K562 (cell line): ENCODE data around the gene CHCHD5. TPM values are rescaled to one million over a fixed set of nuclear protein-coding genes. Genes with fewer than 3 reads are reported as not detected.

Experiments used
- ADNP ChIP-seq: fragments of 200-800 bp; sonication (Bioruptor generic); IDR thresholded peaks from 2 replicates; pipeline ENCODE4 v1.6.1; 2016; ENCODE audit warnings: missing genetic modification characterization, missing compliant biosample characterization
- BRD9 ChIP-seq: fragments of 450-650 bp; IDR thresholded peaks from 2 replicates; pipeline ENCODE4 v1.6.1; 2018; ENCODE audit warnings: low read depth; ENCODE audit not compliant: partially characterized antibody
- CAMTA2 ChIP-seq: fragments of 250-450 bp; sonication (Bioruptor Pico); conservative IDR thresholded peaks from 2 replicates; pipeline ENCODE4 v1.5.1; 2022
- CTBP1 ChIP-seq: fragments of 450-650 bp; IDR thresholded peaks from 2 replicates; pipeline ENCODE4 v1.6.1; 2016; ENCODE audit warnings: borderline replicate concordance
- DMBX1 ChIP-seq: fragments of 250-450 bp; sonication (Bioruptor Pico); IDR thresholded peaks from 2 replicates; pipeline ENCODE4 v1.8.0; 2022; ENCODE audit warnings: inconsistent platforms, mild to moderate bottlenecking, moderate library complexity, borderline replicate concordance
- EHMT2 ChIP-seq: fragments of 450-650 bp; IDR thresholded peaks from 2 replicates; pipeline ENCODE4 v1.6.1; 2018; ENCODE audit warnings: antibody characterized with exemption
- HNRNPK ChIP-seq: fragments of 200-400 bp; formaldehyde crosslinking; IDR thresholded peaks from one replicate; pipeline ENCODE4 v1.6.1; 2018; ENCODE audit warnings: mild to moderate bottlenecking, low read depth, low read length; ENCODE audit not compliant: poor library complexity, severe bottlenecking
- ID3 ChIP-seq, 2 experiments: fragments of 250-450 bp in 1 of 2; fragments of 450-650 bp in 1 of 2; sonication (Bioruptor Pico) in 1 of 2; IDR thresholded peaks; 2 replicates each; pipeline versions ENCODE4 v1.6.1 to v1.8.0; 2016 to 2021; ENCODE audit warnings: mild to moderate bottlenecking in 2 of 2, moderate library complexity in 2 of 2, missing compliant biosample characterization in 1 of 2, missing genetic modification characterization in 1 of 2
- KDM1A ChIP-seq, 2 experiments: fragments of 450-650 bp; IDR thresholded peaks; 2 replicates each; pipeline ENCODE4 v1.6.1; 2016; ENCODE audit warnings: mild to moderate bottlenecking in 2 of 2
- L3MBTL2 ChIP-seq: fragments of 450-650 bp; IDR thresholded peaks from 2 replicates; pipeline ENCODE4 v1.6.1; 2016; ENCODE audit warnings: mild to moderate bottlenecking, moderate library complexity
- LCOR ChIP-seq: sonication (generic); formaldehyde crosslinking; IDR thresholded peaks from 2 replicates; pipeline ENCODE4 v1.8.0; 2022; ENCODE audit warnings: mild to moderate bottlenecking, missing genetic modification reagents
- MAFG ChIP-seq: fragments of 450-650 bp; conservative IDR thresholded peaks from 2 replicates; pipeline ENCODE4 v1.6.1; 2016; ENCODE audit warnings: missing genetic modification characterization, missing compliant biosample characterization
- MTF1 ChIP-seq: fragments of 250-450 bp; sonication (Bioruptor Pico); IDR thresholded peaks from 2 replicates; pipeline ENCODE4 v1.9.0; 2021; ENCODE audit warnings: moderate library complexity, mild to moderate bottlenecking, inconsistent platforms, borderline replicate concordance
- NBN ChIP-seq: fragments of 450-650 bp; IDR thresholded peaks from 2 replicates; pipeline ENCODE4 v1.6.1; 2016; ENCODE audit warnings: low read depth, mild to moderate bottlenecking
- PML ChIP-seq: IDR thresholded peaks from 2 replicates; pipeline ENCODE4 v1.6.1; 2012; ENCODE audit warnings: low read length, inconsistent platforms
- RAD51 ChIP-seq: fragments of 450-650 bp; IDR thresholded peaks from 2 replicates; pipeline ENCODE4 v1.7.1; 2016; ENCODE audit warnings: low read depth, mild to moderate bottlenecking, borderline replicate concordance
- RBM39 ChIP-seq: fragments of 200-400 bp; formaldehyde crosslinking; optimal IDR thresholded peaks from 2 replicates; pipeline ENCODE3; 2018; ENCODE audit warnings: low read depth, low read length
- SMC3 ChIP-seq: conservative IDR thresholded peaks from 2 replicates; pipeline ENCODE4 v1.6.1; 2011; ENCODE audit warnings: low read depth, low read length, improper control_type of control experiment; ENCODE audit not compliant: insufficient read depth
- ZBTB1 ChIP-seq: sonication (generic); formaldehyde crosslinking; IDR thresholded peaks from 2 replicates; pipeline ENCODE4 v1.8.1; 2023; ENCODE audit warnings: missing genetic modification reagents, low read depth, mild to moderate bottlenecking, borderline replicate concordance
- ZEB2 ChIP-seq: fragments of 450-650 bp; IDR thresholded peaks from 2 replicates; pipeline ENCODE4 v1.6.1; 2016
- ZNF134 ChIP-seq: fragments of 250-450 bp; sonication (Bioruptor Pico); conservative IDR thresholded peaks from 2 replicates; pipeline ENCODE4 v1.4.0; 2020
- ZNF395 ChIP-seq: fragments of 200-800 bp; sonication (Bioruptor generic); IDR thresholded peaks from 2 replicates; pipeline ENCODE4 v1.6.1; 2017; ENCODE audit warnings: missing genetic modification characterization, missing compliant biosample characterization
- ZNF668 ChIP-seq: fragments of 250-450 bp; sonication (Bioruptor Pico); IDR thresholded peaks from 2 replicates; pipeline ENCODE4 v1.8.0; 2022; ENCODE audit warnings: mild to moderate bottlenecking, inconsistent platforms
- polyA plus RNA-seq, 8 experiments: library from polyadenylated mRNA; depleted of rRNA in 4 of 8; stranded (reverse) in 5 of 8; unstranded in 3 of 8; fragments of >200 nt; fragmentation: Nextera tagmentation in 2 of 8; fragmentation: Illumina TruSeq in 1 of 8; extraction: Ambion mirVana in 2 of 8; extraction: Trizol in 1 of 8; gene quantifications; 2 replicates each; pipeline versions ENCODE4 v1.2.1 to v1.2.3, GENCODE V29; 2011 to 2014; ENCODE audit warnings: inconsistent platforms in 1 of 8, missing spikeins in 1 of 8
- total RNA-seq, 7 experiments: library from RNA; depleted of rRNA in 6 of 7; stranded (reverse); fragments of >200 nt in 6 of 7; fragmentation: Illumina TruSeq in 2 of 7; extraction: Trizol in 2 of 7; gene quantifications; 2 replicates each; pipeline versions ENCODE4 v1.2.1 to v1.2.3, GENCODE V29; 2011 to 2021; ENCODE audit warnings: low replicate concordance in 1 of 7
- TF ChIP-seq, protein P1 (sequence below): fragments of 450-650 bp; IDR thresholded peaks from 2 replicates; pipeline ENCODE4 v1.6.1; 2017; ENCODE audit warnings: mild to moderate bottlenecking, moderate library complexity
- TF ChIP-seq, protein P2 (sequence below), 2 experiments: fragments of 450-650 bp; IDR thresholded peaks; 2 replicates each; pipeline ENCODE4 v1.6.1; 2016

The CHCHD5 gene
- total and polyA plus RNA-seq, 9 of the 15 experiments (the other 6 are each of a cell fraction or from before 2014, with no cell fraction given): 7.4 to 79.3 (median 33.4) TPM

DNA sequence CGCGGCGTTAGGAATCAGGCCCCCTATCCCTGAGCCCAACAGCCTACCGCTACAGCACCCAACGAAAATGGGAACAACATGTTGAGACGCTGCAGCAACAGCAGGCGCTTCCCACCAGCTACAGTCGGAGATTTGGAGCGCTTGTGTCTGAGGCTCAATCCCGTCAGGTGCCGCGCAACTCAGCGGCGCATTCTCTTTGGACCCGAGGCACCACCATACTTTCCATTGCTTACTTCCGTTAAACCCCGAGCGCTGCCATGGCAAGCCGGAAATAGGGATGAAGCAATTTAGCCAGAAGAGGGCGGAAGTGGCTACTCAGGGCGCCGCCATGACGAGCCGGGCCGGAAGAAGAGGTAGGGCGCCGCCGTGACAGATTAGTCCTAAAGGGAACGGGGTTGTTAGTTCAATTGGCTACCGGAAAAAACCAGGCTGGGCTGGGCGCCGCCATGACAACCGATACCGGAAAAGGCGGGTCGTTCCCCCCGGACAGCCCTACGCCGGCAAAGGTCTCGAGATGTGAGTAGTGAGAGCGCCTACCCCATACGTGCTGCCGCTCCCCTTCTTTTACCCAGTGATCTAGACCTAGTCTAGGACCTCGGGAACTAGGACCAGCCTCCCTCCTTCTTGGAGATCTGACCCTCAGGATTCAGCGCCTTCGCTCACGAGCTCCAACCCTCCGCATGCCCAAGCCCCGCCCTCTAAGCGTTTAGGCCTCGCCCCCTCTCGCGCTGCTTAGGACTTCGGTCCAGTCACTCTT, at the start of gene CHCHD5 (continued):
- peak; percentile 55 for TF ChIP-seq PML
- TF ChIP-seq CTBP1: peak; percentile 49; the same call in 1 of the 2 replicates
- no peak for TF ChIP-seq DMBX1 (CRISPR knock-in tag)
- no peak for TF ChIP-seq RBM39
- no peak for TF ChIP-seq RAD51
- TF ChIP-seq ZNF395: peak; percentile 85
- no peak for TF ChIP-seq MAFG (tag)
- TF ChIP-seq NBN: no peak
- no peak for TF ChIP-seq BRD9
- 0 out of 2 replicates have a peak, but pooled peaks have one; percentile 10 for TF ChIP-seq LCOR (CRISPR knock-in tag)
- no peak for TF ChIP-seq ID3 (CRISPR knock-in tag; IDR thresholded peaks at IDR 0.05)
- no peak for TF ChIP-seq ID3 (tag; IDR thresholded peaks at IDR 0.05)
- TF ChIP-seq HNRNPK: no peak
- TF ChIP-seq ADNP (tag): no peak
- TF ChIP-seq, protein P1, sequence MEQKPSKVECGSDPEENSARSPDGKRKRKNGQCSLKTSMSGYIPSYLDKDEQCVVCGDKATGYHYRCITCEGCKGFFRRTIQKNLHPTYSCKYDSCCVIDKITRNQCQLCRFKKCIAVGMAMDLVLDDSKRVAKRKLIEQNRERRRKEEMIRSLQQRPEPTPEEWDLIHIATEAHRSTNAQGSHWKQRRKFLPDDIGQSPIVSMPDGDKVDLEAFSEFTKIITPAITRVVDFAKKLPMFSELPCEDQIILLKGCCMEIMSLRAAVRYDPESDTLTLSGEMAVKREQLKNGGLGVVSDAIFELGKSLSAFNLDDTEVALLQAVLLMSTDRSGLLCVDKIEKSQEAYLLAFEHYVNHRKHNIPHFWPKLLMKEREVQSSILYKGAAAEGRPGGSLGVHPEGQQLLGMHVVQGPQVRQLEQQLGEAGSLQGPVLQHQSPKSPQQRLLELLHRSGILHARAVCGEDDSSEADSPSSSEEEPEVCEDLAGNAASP: no peak
- no peak for TF ChIP-seq ZNF668 (CRISPR knock-in tag)
- TF ChIP-seq ZBTB1 (CRISPR knock-in tag): no peak; the same call in 1 of the 2 replicates
- peak; percentile 88 for TF ChIP-seq L3MBTL2
- TF ChIP-seq CAMTA2 (CRISPR knock-in tag): 0 out of 2 replicates have a peak, but pooled peaks have one; percentile 21
- TF ChIP-seq, protein P2, sequence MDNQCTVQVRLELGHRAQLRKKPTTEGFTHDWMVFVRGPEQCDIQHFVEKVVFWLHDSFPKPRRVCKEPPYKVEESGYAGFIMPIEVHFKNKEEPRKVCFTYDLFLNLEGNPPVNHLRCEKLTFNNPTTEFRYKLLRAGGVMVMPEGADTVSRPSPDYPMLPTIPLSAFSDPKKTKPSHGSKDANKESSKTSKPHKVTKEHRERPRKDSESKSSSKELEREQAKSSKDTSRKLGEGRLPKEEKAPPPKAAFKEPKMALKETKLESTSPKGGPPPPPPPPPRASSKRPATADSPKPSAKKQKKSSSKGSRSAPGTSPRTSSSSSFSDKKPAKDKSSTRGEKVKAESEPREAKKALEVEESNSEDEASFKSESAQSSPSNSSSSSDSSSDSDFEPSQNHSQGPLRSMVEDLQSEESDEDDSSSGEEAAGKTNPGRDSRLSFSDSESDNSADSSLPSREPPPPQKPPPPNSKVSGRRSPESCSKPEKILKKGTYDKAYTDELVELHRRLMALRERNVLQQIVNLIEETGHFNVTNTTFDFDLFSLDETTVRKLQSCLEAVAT (IDR thresholded peaks at IDR 0.05): peak in 1 of 2 experiments; percentile 56; a peak in 1 of 4 replicates
- TF ChIP-seq MTF1: no peak
- no peak for TF ChIP-seq SMC3
- TF ChIP-seq ZEB2: no peak
- no peak for TF ChIP-seq KDM1A (IDR thresholded peaks at IDR 0.05)
- peak; percentile 82 for TF ChIP-seq EHMT2
- TF ChIP-seq ZNF134 (CRISPR knock-in tag): 0 out of 2 replicates have a peak, but pooled peaks have one; percentile 5
